ENCODE data around the gene SPAG9. TPM values are rescaled to one million over a fixed set of nuclear protein-coding genes. Genes with fewer than 3 reads are reported as not detected.

The SPAG9 gene
- total RNA-seq, 1 donor from 2014 or later = 36.5 TPM

- DNase-seq (ENCODE audit: low spot score) = no peak
- ATAC-seq = no peak
Measured at GRCh38 chr17:50995668-50996067, 125.0 kb downstream of the SPAG9 start.

DNA sequence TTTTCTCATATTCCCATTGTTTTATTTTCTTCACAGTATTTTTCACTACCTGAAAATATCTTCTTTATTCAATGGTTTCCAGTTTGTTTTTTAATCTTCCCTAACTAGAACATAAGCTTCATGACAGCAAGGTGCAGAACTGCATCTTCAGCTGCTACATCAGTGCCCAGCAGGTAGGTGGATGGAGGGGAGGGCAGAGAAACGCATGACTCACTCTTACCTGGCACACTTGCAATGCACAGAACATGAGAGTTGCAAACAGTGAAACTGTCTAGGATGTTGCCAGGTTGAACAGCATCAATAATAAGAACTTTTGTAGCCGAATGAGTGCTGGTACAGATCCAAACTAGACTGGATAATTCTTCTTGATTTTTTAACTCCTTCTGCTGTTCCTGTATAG is 127.1 kb downstream of the SPAG9 start:
- no peak for ATAC-seq
- no peak for DNase-seq (ENCODE audit: low spot score)

GRCh38 chr17:50989149-50989548 is 131.5 kb downstream of the SPAG9 start:
- DNase-seq (ENCODE audit: low spot score) = no peak
- no peak for ATAC-seq

DNA sequence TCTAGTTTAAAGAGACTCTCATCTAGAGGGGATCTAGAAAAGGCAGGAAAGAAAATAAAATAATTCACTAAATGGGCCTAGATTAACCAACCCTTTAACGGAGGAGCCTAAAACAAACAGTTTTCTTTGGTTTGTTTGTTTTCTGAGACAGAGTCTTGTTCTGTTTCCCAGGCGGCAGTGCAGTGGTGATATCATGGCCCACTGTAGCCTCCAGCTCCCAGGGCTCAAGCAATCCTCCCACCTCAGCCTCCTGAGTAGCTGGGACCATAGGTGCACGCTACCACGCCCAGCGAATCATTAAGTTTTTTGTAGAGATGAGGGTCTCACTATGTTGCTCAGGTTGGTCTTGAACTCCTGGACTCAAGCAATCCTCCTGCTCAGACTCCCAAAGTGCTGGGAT is 132.2 kb downstream of the SPAG9 start:
- DNase-seq (ENCODE audit: low spot score) (no peak), ATAC-seq (no peak)

DNA sequence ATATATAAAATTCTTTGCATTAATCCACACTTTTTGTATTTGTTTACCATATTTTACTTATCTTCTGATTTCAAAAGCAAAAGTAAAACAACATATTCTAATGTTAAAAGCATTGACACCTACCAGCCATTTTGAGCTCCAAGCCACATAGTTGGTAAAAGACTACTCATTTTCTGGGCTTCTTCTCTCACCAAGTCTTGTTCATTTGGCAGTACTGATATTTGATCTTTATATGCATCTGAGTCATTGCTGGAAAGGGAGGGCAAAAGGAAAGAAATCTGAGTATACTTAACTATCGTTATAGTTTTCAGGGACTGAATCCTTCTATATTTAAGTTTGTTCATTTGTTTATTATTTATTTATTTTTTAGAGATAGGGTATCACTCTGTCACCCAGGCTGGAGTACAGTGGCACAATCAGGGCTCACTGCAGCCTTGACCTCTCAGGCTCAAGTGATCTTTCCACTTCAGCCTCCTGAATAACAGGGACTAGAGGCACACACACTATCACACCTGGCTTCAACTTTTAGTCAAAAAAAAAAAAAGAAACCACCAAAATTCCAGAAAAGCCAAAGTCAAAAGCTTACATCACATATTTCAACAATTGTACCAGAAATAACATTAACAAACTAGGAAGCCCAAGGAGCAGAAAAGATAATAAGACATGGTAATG is 133.5 kb downstream of the SPAG9 start:
- ATAC-seq (no peak), DNase-seq (ENCODE audit: low spot score) (no peak)

GRCh38 chr17:50981279-50981678 is 139.4 kb downstream of the SPAG9 start:
- ATAC-seq (no peak), DNase-seq (ENCODE audit: low spot score) (no peak)

GRCh38 chr17:50979524-50979927 is 141.1 kb downstream of the SPAG9 start:
- no peak for ATAC-seq
- DNase-seq (ENCODE audit: low spot score) = no peak

DNA sequence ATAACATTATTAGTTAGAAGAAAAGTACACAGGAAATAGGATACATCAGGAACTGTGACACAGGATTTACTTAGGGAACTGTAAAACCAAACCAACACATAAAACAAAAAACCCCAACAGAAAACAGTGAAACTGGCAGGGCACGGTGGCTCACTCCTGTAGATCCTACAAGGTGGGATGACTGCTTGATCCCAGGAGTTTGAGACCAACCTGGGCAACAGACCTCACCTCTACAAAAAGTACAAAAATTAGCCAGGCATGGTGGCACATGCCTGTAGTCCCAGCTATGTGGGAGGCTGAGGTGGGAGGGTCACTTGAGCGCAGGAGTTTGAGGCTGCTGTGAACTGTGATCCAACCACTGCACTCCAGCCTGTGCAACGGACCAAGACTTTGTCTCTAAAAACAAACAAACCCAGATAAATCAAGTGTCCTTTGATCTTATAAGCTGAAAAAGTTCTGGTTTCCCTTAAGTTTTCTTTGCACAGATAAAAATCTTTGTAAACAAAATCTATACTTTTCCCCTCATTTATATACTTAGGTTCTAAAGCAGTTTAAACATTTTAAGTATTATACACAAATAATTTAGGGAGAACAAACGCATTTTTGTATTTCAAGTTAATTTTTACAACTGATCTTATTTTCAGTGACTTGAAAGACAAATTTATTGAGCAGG is 143.0 kb downstream of the SPAG9 start:
- DNase-seq (ENCODE audit: low spot score) (no peak), ATAC-seq (peak; percentile 71)

- no peak for DNase-seq (ENCODE audit: low spot score)
- no peak for ATAC-seq
Measured at GRCh38 chr17:50976951-50977472, 143.7 kb downstream of the SPAG9 start.

- DNase-seq (ENCODE audit: low spot score) (no peak), ATAC-seq (no peak)
Measured at GRCh38 chr17:50973557-50974494, 146.8 kb downstream of the SPAG9 start.

DNA sequence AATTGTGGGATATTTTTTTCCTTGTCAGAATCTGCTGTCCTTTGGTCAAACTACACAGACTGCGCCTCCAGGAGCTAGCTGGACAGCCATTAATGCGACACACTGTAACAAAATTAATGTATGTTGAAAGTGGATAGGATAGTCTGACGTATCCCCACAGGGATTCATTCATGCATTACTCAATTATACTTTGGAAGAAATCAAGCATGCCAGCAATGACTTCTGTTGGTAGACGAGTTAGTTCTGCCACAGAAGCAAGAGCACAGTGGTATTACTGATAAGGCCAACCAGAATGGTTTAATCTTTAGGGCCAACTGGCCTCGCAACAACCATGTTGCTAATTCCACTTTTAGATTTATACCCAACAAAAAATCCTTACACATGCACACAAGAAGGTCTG is 148.1 kb downstream of the SPAG9 start:
- DNase-seq (ENCODE audit: low spot score) (no peak), ATAC-seq (no peak)

GRCh38 chr17:50967795-50968194 is 152.9 kb downstream of the SPAG9 start:
- no peak for ATAC-seq
- no peak for DNase-seq (ENCODE audit: low spot score)

DNA sequence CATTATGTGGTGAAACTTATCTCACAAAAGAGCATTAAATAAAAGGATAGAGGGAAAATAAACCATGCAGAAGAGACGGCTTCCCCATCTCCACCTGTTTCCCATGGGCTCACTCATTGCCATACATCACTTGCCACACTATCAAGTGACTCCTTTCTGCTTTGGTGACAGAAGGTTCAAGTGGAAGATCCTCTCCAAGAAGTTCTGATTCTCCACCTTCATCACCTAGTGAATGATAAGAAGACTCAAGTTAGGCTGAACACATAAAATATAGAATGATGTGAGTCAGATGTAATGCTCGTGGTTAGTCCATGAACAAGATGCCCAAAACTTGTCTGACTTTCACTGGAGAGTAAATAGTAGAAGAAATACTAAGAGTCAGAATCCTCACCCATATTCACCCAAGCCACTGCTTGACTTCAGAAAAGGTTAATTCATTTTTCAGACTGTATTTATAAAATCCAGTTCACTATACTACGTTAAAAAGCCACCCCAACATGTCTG is 154.5 kb downstream of the SPAG9 start:
- DNase-seq (ENCODE audit: low spot score) (no peak), ATAC-seq (no peak)

GRCh38 chr17:50963139-50963538 is 157.5 kb downstream of the SPAG9 start:
- DNase-seq (ENCODE audit: low spot score) (no peak), ATAC-seq (peak; percentile 19)

- ATAC-seq = no peak
- DNase-seq (ENCODE audit: low spot score) = no peak
Measured at GRCh38 chr17:50961282-50962220, 159.1 kb downstream of the SPAG9 start.

DNA sequence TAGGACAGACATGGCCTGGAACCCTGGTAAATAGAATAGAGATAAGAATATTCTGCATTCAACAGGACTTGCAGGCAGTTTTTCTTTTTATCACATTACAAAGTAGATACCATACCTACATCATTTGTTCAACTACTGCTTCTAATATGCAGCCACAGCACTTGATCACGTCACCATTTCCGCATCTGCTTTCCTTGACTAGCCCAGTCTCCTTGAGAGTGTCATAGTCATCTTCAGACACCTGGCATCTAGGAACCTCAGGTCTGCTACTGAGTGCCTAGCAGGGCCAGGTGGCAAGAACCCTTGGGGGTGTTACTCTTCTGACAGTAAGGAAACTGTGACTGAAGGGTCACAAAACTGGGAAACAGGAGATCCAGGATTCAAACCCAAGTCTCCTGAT is 161.3 kb downstream of the SPAG9 start:
- DNase-seq (ENCODE audit: low spot score) = no peak
- no peak for ATAC-seq

DNA sequence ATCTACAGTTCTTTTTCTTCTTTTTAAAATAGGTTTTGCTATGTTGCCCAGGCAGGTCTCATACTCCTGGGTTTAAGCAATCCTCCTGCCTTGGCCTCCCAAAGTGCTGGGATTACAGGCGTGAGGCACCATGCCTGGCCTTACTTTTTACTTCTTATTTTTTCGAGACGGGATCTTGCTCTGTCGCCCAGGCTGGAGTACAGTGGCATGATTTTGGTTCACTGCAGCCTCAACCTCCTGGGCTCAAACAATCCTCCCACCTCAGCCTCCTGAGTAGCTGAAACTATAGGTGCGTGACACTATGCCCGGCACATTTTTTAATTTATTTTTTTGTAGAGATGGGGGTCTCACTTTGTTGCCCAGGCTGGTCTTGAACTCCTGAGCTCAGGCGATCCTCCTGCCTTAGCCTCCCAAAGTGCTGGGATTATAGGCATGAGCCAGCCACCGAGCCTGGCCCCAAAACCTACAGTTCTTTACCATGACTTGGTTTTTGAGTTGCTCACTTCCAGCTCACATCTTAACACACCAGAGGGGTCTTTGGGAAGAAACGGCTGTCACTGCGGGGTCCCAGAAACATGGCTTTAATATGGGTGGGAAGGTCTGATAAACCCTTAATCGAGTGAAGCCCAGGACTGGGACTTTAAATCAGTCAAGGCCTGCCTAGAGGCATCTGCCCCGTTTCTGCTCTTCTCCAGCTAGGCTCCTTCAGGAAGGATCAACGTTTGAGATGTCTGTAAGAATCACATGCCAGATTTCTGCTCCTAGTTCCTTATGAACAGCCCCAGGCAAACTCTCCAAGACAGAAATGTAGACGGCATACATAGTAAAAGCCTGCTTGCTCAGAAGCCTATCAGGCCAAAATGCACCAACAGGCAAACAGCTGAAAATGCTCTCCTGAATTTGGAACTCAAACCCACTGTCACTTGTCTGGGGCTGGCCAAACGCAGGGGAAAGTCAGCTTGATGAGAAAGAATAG is 162.8 kb downstream of the SPAG9 start:
- no peak for ATAC-seq

GRCh38 chr17:50956750-50957523 is 163.7 kb downstream of the SPAG9 start:
- DNase-seq (ENCODE audit: low spot score) = peak; percentile 70
- peak; percentile 75 for ATAC-seq

More for the DNA sequence above, 162.8 kb downstream of the SPAG9 start:
- DNase-seq (ENCODE audit: low spot score) = no peak

All from left lobe of liver (tissue), 2 donors.